Common myeloid progenitor, CD34-positive (primary cell): ENCODE results near the gene ZC3H18.
"Not testable (repeated sequence)": the region's sequence is repeated elsewhere in the genome, so short reads cannot be mapped to it uniquely, and the experiment has no call there.

Source experiments
- CTCF ChIA-PET: fragments of 350-600 bp; sonication (Branson Sonifier 250); formaldehyde crosslinking; loops from one replicate; lab custom pipeline; 2021; ENCODE audit warnings: antibody characterized with exemption; lab: Charles Lee
- POLR2A ChIA-PET: fragments of 350-600 bp; sonication (Branson Sonifier 250); formaldehyde crosslinking; loops from one replicate; lab custom pipeline; 2021; ENCODE audit warnings: antibody characterized with exemption; lab: Charles Lee
- DNase-seq, 3 donors: peaks; one replicate each; pipeline versions ENCODE4 v3.0.0 to v3.0.0-alpha.2; 2013
- H3K27ac ChIP-seq, 2 experiments: 1 replicate in 1 of 2; 2 replicates in 1 of 2; pipeline ENCODE4 v1.7.0; 2013; ENCODE audit warnings: inconsistent platforms in 2 of 2, low read length in 2 of 2, mild to moderate bottlenecking in 2 of 2, low read depth in 1 of 2, moderate library complexity in 1 of 2; ENCODE audit not compliant: severe bottlenecking in 2 of 2, insufficient read depth in 1 of 2, poor library complexity in 1 of 2
- H3K27me3 ChIP-seq, 5 experiments: replicated peaks in 2 of 5; 1 replicate in 3 of 5; 2 replicates in 2 of 5; pipeline versions ENCODE4 v1.6.1 to v1.7.0; 2013; ENCODE audit warnings: low read length in 4 of 5, mild to moderate bottlenecking in 2 of 5, moderate library complexity in 2 of 5, inconsistent platforms in 1 of 5; ENCODE audit not compliant: insufficient read depth in 5 of 5, control insufficient read depth in 4 of 5
- H3K36me3 ChIP-seq, 4 experiments: 1 replicate in 2 of 4; 2 replicates in 2 of 4; pipeline versions ENCODE4 v1.6.1 to v1.7.0; 2013; ENCODE audit warnings: low read length in 3 of 4, control low read depth in 1 of 4, mild to moderate bottlenecking in 1 of 4; ENCODE audit not compliant: control insufficient read depth in 4 of 4, insufficient read depth in 4 of 4
- H3K4me1 ChIP-seq, 4 experiments: 1 replicate in 3 of 4; 2 replicates in 1 of 4; pipeline versions ENCODE4 v1.6.1 to v1.7.1; 2013; ENCODE audit warnings: low read length in 3 of 4, mild to moderate bottlenecking in 3 of 4, control low read depth in 1 of 4, inconsistent platforms in 1 of 4, moderate library complexity in 1 of 4; ENCODE audit not compliant: control insufficient read depth in 4 of 4, insufficient read depth in 4 of 4; ENCODE audit errors: control extremely low read depth in 1 of 4
- H3K4me3 ChIP-seq, 7 experiments: 1 replicate in 4 of 7; 2 replicates in 3 of 7; pipeline versions ENCODE4 v1.5.1 to v1.7.0; 2013; ENCODE audit warnings: mild to moderate bottlenecking in 7 of 7, low read length in 6 of 7, moderate library complexity in 6 of 7, inconsistent platforms in 2 of 7, low read depth in 2 of 7, control low read depth in 1 of 7; ENCODE audit not compliant: insufficient read depth in 4 of 7, control insufficient read depth in 1 of 7; ENCODE audit errors: extremely low read depth in 1 of 7
- H3K9me3 ChIP-seq, 5 experiments: 1 replicate in 4 of 5; 2 replicates in 1 of 5; pipeline versions ENCODE4 v1.6.1 to v1.7.1; 2013; ENCODE audit warnings: low read length in 4 of 5, mild to moderate bottlenecking in 2 of 5, inconsistent platforms in 1 of 5, low read depth in 1 of 5, moderate library complexity in 1 of 5; ENCODE audit not compliant: control insufficient read depth in 4 of 5, insufficient read depth in 2 of 5; ENCODE audit errors: control extremely low read depth in 1 of 5
- WGBS: methylation state at CpG from one replicate; pipeline ENCODE4 v1.1.5; 2013; ENCODE audit not compliant: insufficient coverage; 5-methylcytosine and 5-hydroxymethylcytosine counted together

Gene ZC3H18

GRCh38 chr16:88662222-88662842 lies 92.1 kb downstream of the ZC3H18 start:
- ChIA-PET CTCF (interaction anchor here (0.6 to 3.3 kb wide), 3 partner anchors 11 to 45 kb away, joined by 3 to 14 read pairs (median 4); no protein-coding TSS in a partner anchor), POLR2A (interaction anchor here (0.5 to 0.9 kb wide), 3 partner anchors 13 to 122 kb away, joined by 3 read pairs; no protein-coding TSS in a partner anchor)
- H3K4me3 ChIP-seq: peak overlapping the region; percentile 66 to 90 (median 82)
- H3K27me3 ChIP-seq: no peaks in the 10 kb centered on the region
- H3K4me1 ChIP-seq: peaks cover 0 to 25% (median 15%) of the 10 kb centered on the region in 4 experiments
- peaks cover 0 to 33% (median 7%) of the 10 kb centered on the region in 4 experiments for H3K36me3 ChIP-seq
- peak overlapping the region; percentile 54 to 89 for H3K27ac ChIP-seq
- H3K9me3 ChIP-seq: no peaks in the 10 kb centered on the region
- no peak for DNase-seq
- 4% methylated on average over 41 of the region's 49 CpGs for WGBS

DNA sequence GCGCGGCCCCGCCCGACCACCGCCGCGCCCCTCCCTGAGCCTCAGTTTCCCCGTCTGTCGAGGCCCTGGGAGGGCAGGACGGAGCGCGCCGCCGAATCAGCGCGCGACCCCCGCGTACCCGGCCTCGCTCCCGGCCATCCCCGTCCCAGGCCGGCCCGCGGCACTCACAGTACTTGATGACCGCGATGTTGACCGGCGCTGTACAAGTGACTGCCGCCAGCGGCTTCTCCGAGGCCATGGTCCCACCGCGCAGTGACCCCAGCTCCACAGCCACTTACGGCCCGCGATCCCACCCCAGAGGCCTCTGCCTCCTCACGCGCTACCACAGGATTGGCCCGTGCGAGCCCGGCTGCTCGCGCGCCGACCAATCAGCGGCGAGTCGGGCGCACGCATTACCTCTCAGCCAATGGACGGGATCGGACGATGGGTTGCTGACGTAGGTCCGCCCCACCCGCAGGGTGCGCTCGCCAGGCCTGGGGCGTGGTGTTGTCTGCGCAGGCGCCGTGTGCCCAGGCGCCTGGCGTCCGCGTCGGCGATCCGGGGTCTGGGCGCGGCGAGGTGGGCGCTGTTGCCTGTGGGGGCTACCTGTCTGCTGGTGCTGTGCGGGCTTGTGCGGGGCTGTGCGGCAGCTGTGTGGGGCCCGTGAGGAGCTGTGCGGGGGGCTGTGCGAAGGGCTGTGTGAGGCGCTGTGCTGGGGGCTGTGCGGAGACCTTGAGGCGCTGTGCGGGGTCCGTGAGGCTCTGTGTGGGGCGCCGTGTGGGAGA lies 92.8 kb downstream of the ZC3H18 start, which contains the start of gene MVD:
Gene MVD (minus strand): TSS at position 249 of the 764 bp plus-strand sequence. CDS start 11 bp downstream, at position 238.
- Histone ChIP-seq H3K27ac (peak within 1 kb of the TSS; percentile 54 to 89), H3K27me3 (no peaks in the 10 kb centered on the region), H3K36me3 (peaks cover 0 to 29% (median 3%) of the 10 kb centered on the region in 4 experiments), H3K4me1 (peaks cover 0 to 25% (median 15%) of the 10 kb centered on the region in 4 experiments), H3K4me3 (peak within 1 kb of the TSS; percentile 66 to 90 (median 82)), H3K9me3 (no peaks in the 10 kb centered on the region)
- CTCF ChIA-PET: interaction anchor here (0.6 to 3.3 kb wide), 4 partner anchors 10 to 46 kb away, joined by 3 to 14 read pairs (median 4); no protein-coding TSS in a partner anchor
- 0% methylated on average over 47 of the region's 88 CpGs for WGBS
- DNase-seq: peak; percentile 96 to 98 (median 98)
- POLR2A ChIA-PET: interaction anchor here (0.5 to 0.9 kb wide), 3 partner anchors 12 to 121 kb away, joined by 3 read pairs; no protein-coding TSS in a partner anchor

- 94% methylated on average over 4 of the region's 4 CpGs for WGBS
- H3K27ac ChIP-seq: no peak overlapping the region
- no peaks in the 10 kb centered on the region for H3K27me3 ChIP-seq
- H3K4me3 ChIP-seq: no peak overlapping the region
- H3K36me3 ChIP-seq: peaks cover 0 to 17% (median 0%) of the 10 kb centered on the region in 4 experiments
- peaks cover 0 to 23% (median 15%) of the 10 kb centered on the region in 4 experiments for H3K4me1 ChIP-seq
- no peaks in the 10 kb centered on the region for H3K9me3 ChIP-seq
- ChIA-PET CTCF (interaction anchor here (1.1 to 3.3 kb wide), 3 partner anchors 8 to 20 kb away, joined by 3 to 14 read pairs (median 7); no protein-coding TSS in a partner anchor), POLR2A (no interaction called here)
- DNase-seq: no peak
Measured at GRCh38 chr16:88665148-88665547, 94.9 kb downstream of the ZC3H18 start.

GRCh38 chr16:88665570-88665969 lies 95.4 kb downstream of the ZC3H18 start:
- Histone ChIP-seq H3K36me3 (peaks cover 0 to 17% (median 0%) of the 10 kb centered on the region in 4 experiments), H3K27ac (no peak overlapping the region), H3K27me3 (no peaks in the 10 kb centered on the region), H3K9me3 (no peaks in the 10 kb centered on the region), H3K4me1 (peaks cover 0 to 23% (median 15%) of the 10 kb centered on the region in 4 experiments), H3K4me3 (no peak overlapping the region)
- no peak for DNase-seq
- 91% methylated on average over 1 of the region's 3 CpGs for WGBS
- ChIA-PET CTCF (interaction anchor here (2.1 to 3.3 kb wide), 2 partner anchors 8 to 15 kb away, joined by 7 to 14 read pairs; no protein-coding TSS in a partner anchor), POLR2A (no interaction called here)

DNA sequence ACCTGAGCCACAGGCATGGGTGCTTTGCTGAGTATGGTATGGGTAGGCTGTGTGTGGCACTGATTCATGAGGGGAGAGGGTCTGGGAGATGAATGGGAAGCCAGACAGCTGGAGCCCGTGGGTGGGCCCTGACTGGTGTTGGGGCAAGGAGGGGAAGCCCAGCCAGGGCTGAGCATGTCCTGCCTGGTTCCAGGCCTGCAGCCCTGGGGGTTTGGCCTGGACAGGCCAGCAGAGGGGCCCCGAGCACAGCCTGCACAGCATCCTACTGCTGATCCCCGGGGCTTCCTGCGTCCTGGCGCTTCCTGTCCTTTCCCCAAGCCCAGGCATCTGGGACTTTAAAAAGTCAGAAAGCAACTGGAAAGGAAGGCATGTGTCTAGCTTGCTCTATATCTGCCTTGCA lies 97.3 kb downstream of the ZC3H18 start:
- ChIA-PET CTCF (no interaction called here), POLR2A (no interaction called here)
- H3K4me3 ChIP-seq: no peak overlapping the region
- DNase-seq: no peak
- peaks cover 0 to 15% (median 9%) of the 10 kb centered on the region in 4 experiments for H3K4me1 ChIP-seq
- H3K27me3 ChIP-seq: no peaks in the 10 kb centered on the region
- 93% methylated on average over 5 of the region's 5 CpGs for WGBS
- no peaks in the 10 kb centered on the region for H3K9me3 ChIP-seq
- no peak overlapping the region for H3K27ac ChIP-seq
- peaks cover 0 to 19% (median 0%) of the 10 kb centered on the region in 4 experiments for H3K36me3 ChIP-seq

DNA sequence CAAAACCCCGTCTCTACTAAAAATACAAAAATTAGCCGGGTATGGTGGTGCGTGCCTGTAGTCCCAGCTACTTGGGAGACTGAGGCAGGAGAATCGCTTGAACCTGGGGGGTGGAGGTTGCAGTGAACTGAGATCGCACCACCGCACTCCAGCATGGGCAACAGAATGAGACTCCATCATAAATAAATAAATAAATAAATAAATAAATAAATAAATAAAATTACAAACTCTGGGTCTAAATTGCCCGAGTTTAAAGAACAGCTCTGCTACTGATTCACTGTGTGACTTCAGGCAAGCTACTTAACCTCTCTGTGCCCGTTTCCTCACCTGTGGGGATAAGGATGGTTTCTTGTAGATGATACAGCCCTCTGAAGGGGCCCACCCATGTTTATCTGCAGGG lies 99.3 kb downstream of the ZC3H18 start:
- H3K4me3 ChIP-seq, POLR2A ChIA-PET, H3K4me1 ChIP-seq, H3K27ac ChIP-seq, DNase-seq, H3K27me3 ChIP-seq, H3K9me3 ChIP-seq: not testable (repeated sequence)
- CTCF ChIA-PET: interaction anchor here (0.6 kb wide), 1 partner anchor 69 kb away, joined by 3 read pairs; no protein-coding TSS in a partner anchor
- H3K36me3 ChIP-seq: peaks cover 0 to 26% (median 2%) of the 10 kb centered on the region in 4 experiments
- WGBS: 88% methylated on average over 1 of the region's 8 CpGs
